LNCAP (cell line): Measurements from ENCODE around the gene HNF4A.
A peak's percentile ranks its signal among the peaks of the same experiment; 100 is the strongest.

Source experiments
- TF ChIP-seq, protein P1 (sequence below): fragments of 450-650 bp; IDR thresholded peaks from 2 replicates; pipeline ENCODE4 v1.5.1; 2017; ENCODE audit warnings: mild to moderate bottlenecking

HNF4A gene

DNA sequence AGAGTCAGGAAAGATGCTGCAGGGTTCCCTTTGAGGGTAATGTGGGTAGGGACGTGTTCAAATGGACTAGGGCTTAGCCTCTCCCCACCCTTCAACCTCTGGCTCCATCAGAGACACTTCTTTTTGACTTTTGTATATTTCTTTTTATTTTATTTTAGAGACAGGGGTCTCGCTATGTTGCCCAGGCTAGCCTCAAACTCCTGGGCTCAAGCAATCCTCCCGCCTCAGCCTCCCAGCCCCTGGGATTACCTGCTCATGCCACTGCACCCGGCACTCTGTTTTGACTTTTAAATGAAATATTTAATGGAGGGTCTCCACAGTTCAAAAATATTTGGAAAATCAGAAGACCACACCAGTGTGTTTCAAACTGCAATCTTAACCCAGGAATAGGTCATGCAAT lies 8.6 kb downstream of the HNF4A start:
- TF ChIP-seq, protein P1, sequence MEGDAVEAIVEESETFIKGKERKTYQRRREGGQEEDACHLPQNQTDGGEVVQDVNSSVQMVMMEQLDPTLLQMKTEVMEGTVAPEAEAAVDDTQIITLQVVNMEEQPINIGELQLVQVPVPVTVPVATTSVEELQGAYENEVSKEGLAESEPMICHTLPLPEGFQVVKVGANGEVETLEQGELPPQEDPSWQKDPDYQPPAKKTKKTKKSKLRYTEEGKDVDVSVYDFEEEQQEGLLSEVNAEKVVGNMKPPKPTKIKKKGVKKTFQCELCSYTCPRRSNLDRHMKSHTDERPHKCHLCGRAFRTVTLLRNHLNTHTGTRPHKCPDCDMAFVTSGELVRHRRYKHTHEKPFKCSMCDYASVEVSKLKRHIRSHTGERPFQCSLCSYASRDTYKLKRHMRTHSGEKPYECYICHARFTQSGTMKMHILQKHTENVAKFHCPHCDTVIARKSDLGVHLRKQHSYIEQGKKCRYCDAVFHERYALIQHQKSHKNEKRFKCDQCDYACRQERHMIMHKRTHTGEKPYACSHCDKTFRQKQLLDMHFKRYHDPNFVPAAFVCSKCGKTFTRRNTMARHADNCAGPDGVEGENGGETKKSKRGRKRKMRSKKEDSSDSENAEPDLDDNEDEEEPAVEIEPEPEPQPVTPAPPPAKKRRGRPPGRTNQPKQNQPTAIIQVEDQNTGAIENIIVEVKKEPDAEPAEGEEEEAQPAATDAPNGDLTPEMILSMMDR: no peak

DNA sequence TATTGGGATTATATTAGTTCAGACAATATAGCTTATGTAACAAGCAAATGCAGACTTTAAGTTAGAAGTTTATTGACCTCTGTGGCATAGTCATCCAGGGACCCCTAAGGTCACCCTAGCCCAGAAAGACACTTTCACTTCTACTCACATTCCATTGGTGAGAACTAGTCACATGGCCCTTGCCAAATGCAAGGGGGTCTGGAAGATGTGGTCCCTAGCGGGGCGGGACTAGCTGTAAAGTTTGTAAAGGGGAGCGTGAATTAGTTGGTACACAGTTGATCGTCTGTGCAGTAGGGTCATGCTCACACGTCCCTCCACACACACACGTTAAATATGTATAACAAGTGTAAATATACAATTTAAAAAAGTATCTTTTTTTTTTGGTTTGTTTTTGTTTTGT lies 9.3 kb downstream of the HNF4A start:
- TF ChIP-seq, protein P1: no peak

DNA sequence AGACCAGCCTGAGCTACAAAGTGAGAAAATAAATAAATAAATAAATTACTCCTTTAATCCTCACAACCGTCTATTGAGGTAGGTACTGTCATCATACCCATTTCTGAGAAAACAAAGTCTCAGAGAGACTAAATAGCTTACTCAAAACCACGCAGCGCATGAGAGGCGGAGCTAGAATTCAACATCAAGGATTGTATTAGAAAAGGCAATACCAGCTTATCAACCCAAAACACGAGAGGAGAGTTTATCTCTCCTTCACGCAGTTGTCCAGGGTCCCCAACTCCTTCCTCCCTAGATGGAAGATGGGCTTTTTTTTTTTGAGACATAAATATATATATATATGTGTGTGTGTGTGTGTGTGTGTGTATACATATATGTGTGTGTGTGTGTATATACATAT lies 12.2 kb downstream of the HNF4A start:
- TF ChIP-seq, protein P1: no peak

DNA sequence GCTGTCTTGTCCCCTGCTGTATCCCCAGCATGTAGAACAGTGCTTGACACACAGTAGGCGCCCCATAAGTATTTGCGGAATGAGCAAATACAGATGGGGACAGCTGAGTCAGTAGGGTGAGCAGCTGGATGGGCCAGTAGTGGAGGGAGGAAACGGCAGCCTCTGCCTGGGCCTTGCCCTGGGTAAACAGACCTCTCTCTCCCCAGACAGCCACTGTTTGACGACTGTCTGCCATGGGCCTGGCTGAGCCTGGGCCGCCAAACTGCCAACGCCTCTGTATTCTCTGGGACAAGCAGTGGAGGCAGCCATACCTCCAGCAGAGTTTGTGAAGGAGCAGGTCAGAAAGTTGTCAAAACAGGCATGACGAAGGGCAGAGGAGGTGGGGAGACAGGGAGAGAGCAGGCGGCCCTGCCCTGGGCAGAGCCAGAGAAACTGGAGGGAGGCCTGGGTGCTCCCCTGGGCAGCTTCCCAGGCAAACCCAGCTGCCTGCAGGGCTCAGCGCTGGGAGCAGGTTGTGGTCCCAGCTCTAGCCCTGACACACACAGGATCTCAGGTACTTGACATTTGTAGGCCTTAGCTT lies 15.2 kb downstream of the HNF4A start:
- TF ChIP-seq, protein P1: no peak

DNA sequence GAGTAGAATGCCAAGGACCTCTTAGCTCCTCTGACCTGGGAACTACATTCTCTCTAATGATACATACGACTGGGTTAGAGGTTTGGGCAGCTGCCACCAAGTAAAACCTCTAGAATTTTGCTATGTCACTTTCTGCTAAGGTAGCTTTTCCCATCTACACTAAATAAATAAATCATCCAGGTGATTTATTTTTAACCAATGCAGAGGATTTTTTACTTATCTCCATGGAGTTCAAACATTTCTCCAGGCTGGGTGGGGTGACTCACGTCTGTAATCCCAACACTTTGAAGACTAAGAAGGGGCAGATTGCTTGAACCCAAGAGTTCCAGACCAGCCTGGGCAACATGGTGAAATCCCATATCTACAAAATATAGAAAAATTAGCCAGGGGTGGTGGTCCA lies 27.1 kb downstream of the HNF4A start:
- TF ChIP-seq, protein P1: no peak

DNA sequence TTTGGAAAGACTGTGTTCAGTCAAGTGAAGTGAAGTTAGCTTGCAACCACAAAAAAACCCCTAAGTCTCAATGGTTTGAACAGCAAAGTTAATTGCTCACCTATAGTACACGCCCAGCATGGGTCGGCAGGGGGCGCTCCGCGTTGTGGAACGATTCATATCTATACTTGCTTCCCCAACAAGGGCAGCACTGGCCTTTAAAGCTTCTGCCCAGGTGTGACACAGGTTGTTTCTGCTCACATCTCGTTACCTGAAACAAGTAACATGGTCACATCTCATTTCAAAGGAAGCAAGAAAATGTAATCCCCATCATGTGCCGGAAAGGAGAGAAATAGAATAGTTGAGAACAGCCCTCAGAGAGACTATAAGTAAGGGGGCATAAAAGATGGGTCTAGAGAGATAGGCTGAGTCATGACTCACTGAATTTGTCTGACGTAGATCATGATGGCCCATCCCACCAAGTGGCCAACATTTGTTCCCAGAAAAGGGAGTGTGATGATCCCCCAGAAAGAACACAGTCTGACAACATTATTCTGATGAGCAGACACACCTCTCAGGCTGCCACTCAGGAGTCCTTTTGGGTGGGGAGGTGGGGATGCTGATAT lies 29.0 kb downstream of the HNF4A start:
- TF ChIP-seq, protein P1: peak; percentile 96

DNA sequence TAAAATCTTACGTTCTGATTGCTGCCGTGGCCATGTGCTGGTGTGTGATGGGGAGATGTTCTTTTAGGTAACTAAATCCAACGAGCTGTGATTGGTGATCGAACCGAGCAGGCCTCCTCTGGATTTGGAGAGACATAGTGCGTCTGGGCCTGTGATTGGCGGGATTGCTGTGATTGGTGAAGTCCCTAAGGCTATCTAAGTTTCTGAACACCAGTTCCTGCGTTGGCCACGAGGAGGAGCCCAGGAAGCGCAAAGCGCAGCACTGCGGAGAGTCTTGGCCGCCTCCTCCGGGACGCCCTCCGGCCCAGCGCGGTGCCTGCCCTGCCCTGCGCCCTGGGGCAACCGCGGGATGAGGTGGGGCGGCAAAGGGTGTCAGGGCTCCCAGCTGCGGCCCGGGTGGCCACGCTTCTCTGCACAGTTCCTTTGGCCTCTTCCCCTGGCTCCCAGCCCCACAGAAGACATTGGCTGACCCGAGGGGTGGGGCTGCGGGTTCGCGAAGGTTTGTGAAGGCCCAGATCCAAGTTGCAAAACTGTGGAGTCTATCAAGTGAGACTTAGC lies 33.0 kb downstream of the HNF4A start:
- TF ChIP-seq, protein P1: peak; percentile 85
